Stimulated activated CD4-positive, alpha-beta T cell treated with anti-CD3 and anti-CD28 coated beads, Interleukin-4, amount 100 ng/mL, for 48 hours (primary cell): ENCODE results near the gene STK16.
A peak's percentile ranks its signal among the peaks of the same experiment; 100 is the strongest.
"Not testable (repeated sequence)": the region's sequence is repeated elsewhere in the genome, so short reads cannot be mapped to it uniquely, and the experiment has no call there.

Source experiments
- DNase-seq, 2 donors: peaks; one replicate each; pipeline ENCODE4 v3.0.0-alpha.2; 2020; ENCODE audit warnings: low read depth in 2 of 2

STK16 gene

DNA sequence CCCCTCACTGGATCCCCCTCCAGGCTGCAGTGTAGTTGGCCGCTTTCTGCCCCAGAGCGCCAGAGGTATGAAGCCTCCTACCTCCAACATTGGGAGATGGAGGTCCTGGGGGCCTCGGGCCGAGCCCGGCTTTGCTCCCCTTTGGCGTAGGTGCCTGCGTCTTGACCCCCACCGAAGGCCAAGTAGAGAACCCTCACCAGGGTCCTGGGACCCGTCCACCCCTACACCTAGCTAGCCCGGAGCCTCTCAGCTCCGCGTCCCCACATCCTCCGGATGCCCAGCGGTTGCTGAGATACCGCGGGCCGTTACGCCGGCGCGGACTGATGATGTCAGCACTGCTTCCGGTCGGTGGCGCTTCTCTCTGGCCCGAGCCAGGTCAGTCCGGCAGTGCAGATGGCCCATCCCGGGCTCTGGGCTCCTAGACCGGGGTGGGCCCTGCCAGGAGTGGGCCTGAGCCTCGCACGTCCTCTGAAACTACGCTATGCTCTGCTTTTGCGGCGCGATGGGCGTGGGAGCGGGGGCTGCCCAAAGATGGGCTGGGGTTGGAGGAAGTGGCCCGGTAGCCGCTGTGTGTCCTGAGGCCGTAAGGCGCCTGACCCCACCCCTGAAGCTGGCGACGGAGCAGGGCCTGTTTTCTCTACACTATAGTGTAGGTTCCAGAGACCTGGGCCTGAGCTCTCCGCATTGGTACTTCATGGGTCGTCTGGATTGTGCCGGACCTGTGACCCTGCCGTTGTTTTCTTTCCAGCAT lies at the start of gene STK16, which contains the start of gene GLB1L:
Gene STK16 (plus strand): TSS at position 332 of the 751 bp plus-strand sequence. CDS start 521 bp downstream, outside the sequence.
Gene GLB1L (minus strand): TSS at position 297 of the 751 bp plus-strand sequence. CDS start 1,871 bp downstream, outside the sequence.
- DNase-seq, result peak; percentile 85 to 89

GRCh38 chr2:219197388-219197787 lies 47.9 kb upstream of the STK16 start:
- DNase-seq, result no peak

GRCh38 chr2:219198974-219199373 lies 46.3 kb upstream of the STK16 start:
- DNase-seq, result no peak

DNA sequence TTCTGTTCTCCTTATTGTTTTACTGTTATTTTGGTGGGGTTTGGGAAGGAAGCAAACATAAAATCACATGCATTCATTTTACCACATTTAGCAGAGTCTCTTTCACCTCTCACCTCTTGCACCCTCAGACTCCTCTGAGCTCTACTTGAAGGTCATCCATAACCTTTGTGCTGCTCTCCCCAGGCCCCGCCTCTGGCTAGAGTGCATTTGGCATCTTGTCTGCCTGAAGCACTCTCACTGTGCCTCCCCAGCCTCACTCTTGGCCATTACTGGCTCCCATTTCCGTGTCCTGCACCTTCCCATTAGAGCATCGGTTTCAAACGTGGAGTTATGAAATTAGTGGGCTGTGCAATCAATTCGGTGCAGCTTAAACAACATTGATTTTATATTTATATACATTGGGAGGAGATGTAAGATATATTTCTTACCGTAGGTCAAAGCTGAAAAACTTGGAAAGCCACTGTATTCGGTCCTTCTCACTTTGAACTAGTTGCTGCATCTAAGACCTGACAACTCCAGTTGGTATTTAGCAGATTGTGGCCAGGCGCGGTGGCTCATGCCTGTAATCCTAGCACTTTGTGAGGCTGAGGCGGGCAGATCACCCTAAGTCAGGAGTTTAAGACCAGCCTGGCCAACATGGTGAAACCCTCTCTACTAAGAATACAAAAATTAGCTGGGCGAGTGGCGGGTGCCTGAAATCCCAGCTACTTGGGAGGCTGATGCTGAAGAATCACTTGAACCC lies 45.6 kb upstream of the STK16 start:
- no peak for DNase-seq

- not testable (repeated sequence) for DNase-seq
These were observed 44.6 kb upstream of the STK16 start for GRCh38 chr2:219200502-219201326.

- not testable (repeated sequence) for DNase-seq
These were observed 43.9 kb upstream of the STK16 start for GRCh38 chr2:219201331-219201730.

DNA sequence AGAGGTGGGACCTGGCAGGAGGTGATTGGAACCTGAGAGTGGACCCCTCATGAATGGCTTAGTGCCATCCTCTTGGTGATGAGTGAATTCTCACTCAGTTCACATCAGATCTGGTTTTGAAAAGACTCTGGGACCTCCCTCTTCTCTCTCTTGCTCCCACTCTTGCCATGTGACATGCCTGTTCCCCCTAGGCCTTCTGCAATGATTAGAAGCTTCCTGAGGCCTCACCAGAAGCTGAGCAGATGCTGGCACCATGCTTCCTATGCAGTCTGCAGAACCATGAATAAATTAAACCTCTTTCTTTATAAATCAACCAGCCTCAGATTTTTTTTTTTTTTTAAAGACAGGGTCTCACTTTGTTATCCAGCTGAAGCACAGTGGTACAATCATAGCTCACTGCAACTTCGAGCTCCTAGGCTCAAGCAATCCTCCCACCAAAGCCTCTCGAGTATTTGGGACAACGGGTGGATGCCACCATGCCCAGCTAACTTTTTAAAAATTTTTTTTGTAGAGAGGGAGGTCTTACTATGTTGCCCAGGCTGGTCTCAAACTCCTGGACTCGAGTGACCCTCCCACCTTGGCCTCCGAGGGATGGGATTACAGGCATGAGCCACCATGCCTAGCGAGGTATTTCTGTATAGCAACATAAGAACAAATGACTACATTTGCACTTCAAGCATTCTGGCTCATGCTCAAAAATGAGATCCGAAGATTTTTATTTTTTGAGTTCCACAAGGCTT lies 40.7 kb upstream of the STK16 start:
- no peak for DNase-seq

DNA sequence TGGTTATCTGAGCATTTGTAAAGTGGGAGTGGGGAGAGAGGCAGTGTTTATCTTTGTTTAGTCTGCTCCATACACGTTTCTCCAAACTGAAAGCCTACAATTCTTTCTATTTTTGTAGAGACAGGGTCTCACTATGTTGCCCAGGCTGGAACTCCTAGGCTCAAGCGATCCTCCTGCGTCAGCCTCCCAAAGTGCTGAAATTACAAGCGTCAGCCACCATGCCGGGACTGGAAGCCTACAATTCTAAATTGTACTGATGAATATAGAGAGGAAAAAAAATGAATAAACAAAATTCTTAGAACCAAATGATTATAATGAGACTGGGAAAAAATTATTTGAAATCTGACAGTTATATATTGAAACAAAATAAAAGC lies 40.1 kb upstream of the STK16 start:
- no peak for DNase-seq

- DNase-seq, result no peak
These were observed 39.3 kb upstream of the STK16 start for GRCh38 chr2:219205981-219206327.

DNA sequence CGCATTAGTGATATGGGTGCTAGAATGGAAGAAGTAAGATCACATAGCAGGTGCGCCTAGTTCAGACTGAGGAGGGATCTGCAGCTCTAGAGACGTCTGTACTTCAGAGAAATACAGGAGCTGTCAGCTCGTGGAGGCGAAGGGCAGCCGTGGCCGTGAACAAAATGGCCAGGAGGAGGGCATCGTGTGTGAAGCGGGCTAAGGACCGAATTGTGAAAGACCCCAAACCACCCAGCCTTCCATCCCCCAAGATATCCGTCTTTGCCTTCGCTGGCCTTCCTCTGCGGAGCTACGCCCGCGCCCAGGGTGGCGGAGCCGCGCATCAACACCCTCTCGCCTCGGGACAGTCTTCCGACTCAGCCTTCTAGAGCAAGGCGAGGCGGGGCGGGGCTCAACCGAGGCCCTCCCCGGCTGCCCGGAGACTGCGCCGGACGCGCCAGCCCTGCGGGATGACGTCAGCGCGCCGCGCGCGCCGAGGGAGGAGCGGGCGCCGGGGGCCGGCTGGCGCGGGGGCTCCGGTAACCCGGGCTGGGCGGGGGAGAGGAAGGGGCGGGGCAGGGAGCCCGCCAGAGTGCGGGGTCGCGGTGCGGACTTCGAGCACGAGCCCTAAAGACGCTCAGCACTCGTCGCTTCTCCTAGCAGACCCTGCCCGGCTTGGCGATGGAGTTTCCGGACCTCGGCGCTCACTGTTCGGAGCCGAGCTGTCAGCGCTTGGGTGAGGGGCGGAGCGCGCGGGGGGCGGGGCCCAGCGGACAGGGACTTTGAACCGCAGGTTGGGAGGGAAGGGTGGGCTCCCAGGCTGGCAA lies 38.7 kb upstream of the STK16 start, which contains the start of gene ZFAND2B:
Gene ZFAND2B (plus strand): TSS at position 455 of the 806 bp plus-strand sequence. CDS start 206 bp downstream, at position 661.
- DNase-seq, result peak; percentile 91 to 94

GRCh38 chr2:219207134-219207883 lies 38.0 kb upstream of the STK16 start:
- no peak for DNase-seq

DNA sequence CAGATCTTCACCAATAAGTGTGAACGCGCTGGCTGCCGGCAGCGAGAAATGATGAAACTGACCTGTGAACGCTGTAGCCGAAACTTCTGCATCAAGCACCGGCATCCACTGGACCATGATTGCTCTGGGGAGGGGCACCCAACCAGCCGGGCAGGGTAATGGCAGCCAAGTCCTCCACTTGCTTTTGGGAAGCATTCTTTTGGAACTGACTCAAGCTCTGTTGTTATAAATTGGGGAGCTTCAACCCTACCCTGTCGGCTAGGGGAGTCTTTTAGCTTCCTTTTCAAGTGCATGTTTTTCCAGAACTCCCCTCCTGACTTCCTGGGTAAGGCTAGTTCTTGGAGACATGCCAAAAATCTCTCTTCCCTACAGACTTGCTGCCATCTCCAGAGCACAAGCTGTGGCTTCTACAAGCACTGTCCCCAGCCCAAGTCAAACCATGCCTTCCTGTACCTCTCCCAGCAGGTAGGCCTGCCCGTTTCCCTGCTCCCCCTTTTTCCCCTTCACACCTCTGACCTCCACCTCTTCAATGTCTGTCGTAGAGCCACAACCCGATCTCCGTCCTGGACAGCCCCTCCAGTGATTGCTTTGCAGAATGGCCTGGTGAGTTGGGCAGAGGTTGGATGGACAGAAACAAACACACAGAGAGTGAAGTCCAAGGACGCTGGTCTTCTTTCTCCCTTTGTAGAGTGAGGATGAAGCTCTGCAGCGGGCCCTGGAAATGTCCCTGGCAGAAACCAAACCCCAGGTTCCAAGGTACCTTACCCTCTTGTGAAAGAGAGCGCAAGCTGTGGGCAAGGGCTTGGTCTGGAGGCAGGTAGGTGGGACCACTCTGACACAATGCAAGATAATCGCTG lies 37.2 kb upstream of the STK16 start:
- DNase-seq, result no peak

DNA sequence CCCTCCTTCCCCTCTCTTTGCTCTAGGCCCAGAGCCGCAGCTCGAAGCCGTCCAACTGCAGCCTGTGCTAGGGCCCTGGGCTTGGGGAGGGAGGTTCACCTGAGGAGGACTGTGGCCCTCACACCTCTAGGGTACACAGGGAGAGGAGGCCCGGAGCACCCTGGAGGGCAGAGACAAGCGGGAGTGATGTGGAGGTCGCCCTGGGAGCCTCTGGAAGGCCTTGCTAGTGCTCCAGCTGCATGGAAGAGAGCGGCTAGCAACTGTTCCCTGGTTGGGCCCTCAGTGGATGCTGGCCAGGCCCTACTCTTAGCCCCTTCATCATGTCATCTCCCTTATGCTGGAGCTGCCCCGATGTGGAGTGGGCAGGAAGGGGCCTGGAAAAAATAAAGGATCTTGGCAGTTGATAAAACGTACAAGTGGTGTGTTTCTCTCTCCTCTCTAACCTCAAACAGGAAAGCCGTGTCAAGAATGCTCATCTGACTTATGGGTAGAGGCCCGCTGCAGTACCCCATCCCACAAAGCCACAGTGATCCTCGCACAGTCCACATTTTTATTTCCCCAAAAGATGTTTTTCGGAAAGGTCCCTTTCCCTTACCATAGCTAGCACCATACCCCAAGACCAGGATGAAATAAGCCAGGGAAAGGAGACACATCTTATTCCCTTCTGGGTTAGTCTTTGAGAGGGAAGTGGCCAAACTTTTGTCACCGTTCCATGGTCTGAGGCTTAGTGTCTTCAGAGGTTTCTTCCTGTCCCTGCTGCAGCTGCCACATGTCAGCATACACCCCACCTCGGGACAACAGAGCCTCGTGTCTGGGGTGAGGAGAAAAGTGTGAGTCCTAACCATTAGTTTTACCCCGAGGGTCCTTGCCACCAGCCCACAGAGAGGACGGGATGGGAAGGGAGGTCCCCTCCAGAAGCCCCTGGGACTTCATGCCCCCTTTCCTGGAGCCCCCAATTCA lies 35.8 kb upstream of the STK16 start:
- DNase-seq, result no peak

DNA sequence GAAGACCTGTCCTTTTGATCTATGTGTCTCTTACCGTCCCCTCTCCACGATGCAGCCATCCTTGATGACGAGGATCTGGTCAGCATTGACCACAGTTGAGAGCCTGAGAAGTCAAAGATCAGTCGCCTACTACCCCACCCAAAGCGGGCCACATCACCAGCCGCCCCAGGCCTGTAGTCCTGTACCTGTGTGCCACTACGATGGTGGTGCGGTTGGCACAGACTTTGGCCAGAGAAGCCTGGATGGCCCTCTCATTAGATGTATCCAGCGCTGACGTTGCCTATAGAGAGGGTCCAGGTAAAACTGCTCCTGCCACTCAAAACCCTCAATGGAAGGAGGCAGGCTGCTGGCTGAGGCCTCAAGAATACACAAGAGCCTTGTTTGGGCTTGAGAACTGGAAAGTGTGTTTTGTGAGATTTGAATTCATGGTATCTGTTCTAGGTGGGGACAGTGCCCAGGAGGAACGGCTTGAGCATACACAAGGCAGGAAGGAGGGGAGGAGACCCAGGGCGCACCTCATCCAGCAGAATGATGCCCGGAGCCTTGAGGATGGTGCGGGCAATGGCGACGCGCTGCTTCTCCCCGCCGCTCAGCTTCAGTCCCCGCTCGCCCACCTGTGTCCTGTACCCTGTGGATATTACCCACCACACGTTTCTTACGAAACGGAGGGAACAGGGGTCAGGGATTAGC lies 34.9 kb upstream of the STK16 start:
- no peak for DNase-seq

- no peak for DNase-seq
These were observed 34.4 kb upstream of the STK16 start for GRCh38 chr2:219210886-219211362.

DNA sequence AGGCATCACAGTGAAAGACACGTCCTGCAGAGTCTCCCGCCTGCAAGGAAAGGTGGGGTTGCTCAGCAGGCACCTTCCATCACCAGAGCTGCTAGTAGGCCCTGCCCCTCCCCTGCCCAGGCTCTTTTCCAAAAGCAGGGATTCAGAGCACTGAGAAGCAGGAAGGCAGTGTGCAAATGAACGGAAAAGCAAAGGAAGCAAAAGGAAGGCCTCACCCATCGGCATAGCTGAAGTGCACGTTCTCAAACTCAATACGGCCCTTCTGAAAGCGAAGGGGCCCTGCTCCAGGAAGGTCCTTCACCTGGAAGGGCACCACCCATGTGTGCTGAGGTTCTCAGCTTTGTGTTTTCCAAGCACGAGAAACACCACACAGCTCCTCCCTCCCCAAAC lies 32.3 kb upstream of the STK16 start:
- no peak for DNase-seq

DNA sequence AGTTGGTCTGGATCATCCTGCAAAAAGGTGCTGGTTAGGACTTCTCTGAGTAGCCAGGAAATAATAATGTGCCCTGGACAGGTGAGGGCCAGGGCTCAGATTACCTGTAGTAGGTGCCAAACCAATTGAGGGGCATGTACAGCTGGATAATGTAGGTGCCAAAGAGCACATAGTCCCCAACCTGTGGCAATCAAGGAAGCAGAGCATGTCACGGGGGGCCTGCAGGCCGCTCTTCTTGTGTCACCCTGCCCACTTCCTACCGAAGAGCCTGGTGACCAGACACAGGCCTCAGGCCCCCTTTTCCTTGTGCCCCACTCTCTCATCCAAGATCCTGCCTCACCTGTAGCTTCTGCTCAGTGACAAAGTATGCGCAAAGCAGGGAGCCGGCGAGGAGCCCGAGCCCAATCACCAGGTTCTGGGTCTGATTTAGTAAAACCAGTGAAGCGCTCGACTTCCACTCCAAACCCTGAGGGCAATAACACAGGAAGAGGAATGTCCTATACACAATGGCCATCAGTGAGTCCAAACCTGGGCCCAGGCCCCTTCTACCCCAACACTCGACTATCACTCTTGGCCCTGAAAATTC lies 31.7 kb upstream of the STK16 start:
- no peak for DNase-seq
